ENCODE measurements around the gene VPS13A.

- TF ChIP-seq, protein P1, sequence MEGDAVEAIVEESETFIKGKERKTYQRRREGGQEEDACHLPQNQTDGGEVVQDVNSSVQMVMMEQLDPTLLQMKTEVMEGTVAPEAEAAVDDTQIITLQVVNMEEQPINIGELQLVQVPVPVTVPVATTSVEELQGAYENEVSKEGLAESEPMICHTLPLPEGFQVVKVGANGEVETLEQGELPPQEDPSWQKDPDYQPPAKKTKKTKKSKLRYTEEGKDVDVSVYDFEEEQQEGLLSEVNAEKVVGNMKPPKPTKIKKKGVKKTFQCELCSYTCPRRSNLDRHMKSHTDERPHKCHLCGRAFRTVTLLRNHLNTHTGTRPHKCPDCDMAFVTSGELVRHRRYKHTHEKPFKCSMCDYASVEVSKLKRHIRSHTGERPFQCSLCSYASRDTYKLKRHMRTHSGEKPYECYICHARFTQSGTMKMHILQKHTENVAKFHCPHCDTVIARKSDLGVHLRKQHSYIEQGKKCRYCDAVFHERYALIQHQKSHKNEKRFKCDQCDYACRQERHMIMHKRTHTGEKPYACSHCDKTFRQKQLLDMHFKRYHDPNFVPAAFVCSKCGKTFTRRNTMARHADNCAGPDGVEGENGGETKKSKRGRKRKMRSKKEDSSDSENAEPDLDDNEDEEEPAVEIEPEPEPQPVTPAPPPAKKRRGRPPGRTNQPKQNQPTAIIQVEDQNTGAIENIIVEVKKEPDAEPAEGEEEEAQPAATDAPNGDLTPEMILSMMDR (tag by site-specific recombination; IDR thresholded peaks at IDR 0.05) = no peak
- TF ChIP-seq WT1 (tag by site-specific recombination; IDR thresholded peaks at IDR 0.05) (no peak), ZNF138 (tag by site-specific recombination; IDR thresholded peaks at IDR 0.05; ENCODE audit: borderline replicate concordance) (no peak), KLF9 (tag by site-specific recombination; IDR thresholded peaks at IDR 0.05; ENCODE audit: low read depth) (no peak), ZNF211 (tag by site-specific recombination; IDR thresholded peaks at IDR 0.05; ENCODE audit: low read depth) (no peak), ZBTB1 (tag by site-specific recombination; IDR thresholded peaks at IDR 0.05) (no peak), ZNF184 (tag by site-specific recombination; IDR thresholded peaks at IDR 0.05) (no peak), AEBP2 (tag by site-specific recombination; IDR thresholded peaks at IDR 0.05; ENCODE audit: borderline replicate concordance) (no peak), ZNF521 (tag by site-specific recombination; IDR thresholded peaks at IDR 0.05) (no peak), ZSCAN16 (tag by site-specific recombination; IDR thresholded peaks at IDR 0.05) (no peak)
- TF ChIP-seq, protein P2, sequence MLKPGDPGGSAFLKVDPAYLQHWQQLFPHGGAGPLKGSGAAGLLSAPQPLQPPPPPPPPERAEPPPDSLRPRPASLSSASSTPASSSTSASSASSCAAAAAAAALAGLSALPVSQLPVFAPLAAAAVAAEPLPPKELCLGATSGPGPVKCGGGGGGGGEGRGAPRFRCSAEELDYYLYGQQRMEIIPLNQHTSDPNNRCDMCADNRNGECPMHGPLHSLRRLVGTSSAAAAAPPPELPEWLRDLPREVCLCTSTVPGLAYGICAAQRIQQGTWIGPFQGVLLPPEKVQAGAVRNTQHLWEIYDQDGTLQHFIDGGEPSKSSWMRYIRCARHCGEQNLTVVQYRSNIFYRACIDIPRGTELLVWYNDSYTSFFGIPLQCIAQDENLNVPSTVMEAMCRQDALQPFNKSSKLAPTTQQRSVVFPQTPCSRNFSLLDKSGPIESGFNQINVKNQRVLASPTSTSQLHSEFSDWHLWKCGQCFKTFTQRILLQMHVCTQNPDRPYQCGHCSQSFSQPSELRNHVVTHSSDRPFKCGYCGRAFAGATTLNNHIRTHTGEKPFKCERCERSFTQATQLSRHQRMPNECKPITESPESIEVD (tag by site-specific recombination; IDR thresholded peaks at IDR 0.05) = no peak
- TF ChIP-seq, protein P3, sequence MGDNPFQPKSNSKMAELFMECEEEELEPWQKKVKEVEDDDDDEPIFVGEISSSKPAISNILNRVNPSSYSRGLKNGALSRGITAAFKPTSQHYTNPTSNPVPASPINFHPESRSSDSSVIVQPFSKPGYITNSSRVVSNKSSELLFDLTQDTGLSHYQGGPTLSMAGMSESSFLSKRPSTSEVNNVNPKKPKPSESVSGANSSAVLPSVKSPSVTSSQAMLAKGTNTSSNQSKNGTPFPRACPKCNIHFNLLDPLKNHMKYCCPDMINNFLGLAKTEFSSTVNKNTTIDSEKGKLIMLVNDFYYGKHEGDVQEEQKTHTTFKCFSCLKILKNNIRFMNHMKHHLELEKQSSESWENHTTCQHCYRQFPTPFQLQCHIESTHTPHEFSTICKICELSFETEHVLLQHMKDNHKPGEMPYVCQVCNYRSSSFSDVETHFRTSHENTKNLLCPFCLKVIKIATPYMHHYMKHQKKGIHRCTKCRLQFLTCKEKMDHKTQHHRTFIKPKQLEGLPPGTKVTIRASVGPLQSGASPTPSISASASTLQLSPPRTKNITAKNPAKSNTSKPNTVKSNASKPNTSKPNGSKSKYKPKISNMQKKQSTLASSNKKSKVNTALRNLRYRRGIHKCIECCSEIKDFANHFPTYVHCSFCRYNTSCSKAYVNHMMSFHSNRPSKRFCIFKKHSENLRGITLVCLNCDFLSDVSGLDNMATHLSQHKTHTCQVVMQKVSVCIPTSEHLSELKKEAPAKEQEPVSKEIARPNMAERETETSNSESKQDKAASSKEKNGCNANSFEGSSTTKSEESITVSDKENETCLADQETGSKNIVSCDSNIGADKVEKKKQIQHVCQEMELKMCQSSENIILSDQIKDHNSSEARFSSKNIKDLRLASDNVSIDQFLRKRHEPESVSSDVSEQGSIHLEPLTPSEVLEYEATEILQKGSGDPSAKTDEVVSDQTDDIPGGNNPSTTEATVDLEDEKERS (tag by site-specific recombination; IDR thresholded peaks at IDR 0.05) = no peak
These were observed 278.1 kb downstream of the VPS13A start for GRCh38 chr9:77455312-77455927.

Measured in HEK293 (cell line).